MM.1S (cell line): ENCODE data around the gene RXRA.

Experiments used
- DNase-seq: peaks from one replicate; pipeline ENCODE4 v3.0.0-alpha.2; 2015
- H2AFZ ChIP-seq: fragments of 300-600 bp; sonication (generic); 2 replicates; pipeline ENCODE4 v1.6.0; 2016; ENCODE audit warnings: antibody characterized with exemption, low read length
- H3F3A ChIP-seq: fragments of 300-600 bp; sonication (generic); 2 replicates; pipeline ENCODE4 v1.6.1; 2016; ENCODE audit warnings: mild to moderate bottlenecking, antibody characterized with exemption, low read length, moderate library complexity, mixed read lengths; ENCODE audit not compliant: insufficient read depth
- H3K27ac ChIP-seq: fragments of 300-600 bp; sonication (generic); 2 replicates; pipeline ENCODE4 v1.5.1; 2016; ENCODE audit warnings: mild to moderate bottlenecking, low read length
- H3K27me3 ChIP-seq: fragments of 300-600 bp; sonication (generic); replicated peaks from 2 replicates; pipeline ENCODE4 v1.6.0; 2016; ENCODE audit warnings: low read length; ENCODE audit not compliant: insufficient read depth
- H3K36me3 ChIP-seq: fragments of 300-600 bp; sonication (generic); replicated peaks from 2 replicates; pipeline ENCODE4 v1.6.1; 2016; ENCODE audit warnings: mild to moderate bottlenecking, low read length, mixed read lengths; ENCODE audit not compliant: insufficient read depth
- H3K4me1 ChIP-seq: fragments of 300-600 bp; sonication (generic); 2 replicates; pipeline ENCODE4 v1.6.1; 2016; ENCODE audit warnings: low read length, mixed read lengths
- H3K4me2 ChIP-seq: fragments of 300-600 bp; sonication (generic); 2 replicates; pipeline ENCODE4 v1.6.0; 2016; ENCODE audit warnings: low read depth, low read length
- H3K4me3 ChIP-seq: fragments of 300-600 bp; sonication (generic); 2 replicates; pipeline ENCODE4 v1.5.1; 2016; ENCODE audit warnings: low read length, mixed read lengths
- H3K79me2 ChIP-seq: fragments of 300-600 bp; sonication (generic); 2 replicates; pipeline ENCODE4 v1.6.1; 2016; ENCODE audit warnings: mixed run types, low read length, mixed read lengths
- H3K9ac ChIP-seq: fragments of 300-600 bp; sonication (generic); 2 replicates; pipeline ENCODE4 v1.6.1; 2016; ENCODE audit warnings: low read length, mixed read lengths
- H3K9me2 ChIP-seq: fragments of 300-600 bp; sonication (generic); replicated peaks from 2 replicates; pipeline ENCODE4 v1.6.1; 2016; ENCODE audit warnings: mild to moderate bottlenecking, low read length, mixed read lengths; ENCODE audit not compliant: insufficient read depth
- H3K9me3 ChIP-seq: fragments of 300-600 bp; sonication (generic); replicated peaks from 2 replicates; pipeline ENCODE4 v1.6.1; 2016; ENCODE audit warnings: mild to moderate bottlenecking, low read length, mixed read lengths; ENCODE audit not compliant: insufficient read depth
- H4K20me1 ChIP-seq: fragments of 300-600 bp; sonication (generic); 2 replicates; pipeline ENCODE4 v1.6.1; 2016; ENCODE audit warnings: mild to moderate bottlenecking, low read length, moderate library complexity, mixed read lengths; ENCODE audit not compliant: insufficient read depth
- EZH2 ChIP-seq: fragments of 300-600 bp; sonication (generic); optimal IDR thresholded peaks from 2 replicates; pipeline ENCODE3; 2017; ENCODE audit warnings: low read depth, mild to moderate bottlenecking, antibody characterized with exemption, low read length, mixed read lengths
- EZH2phosphoT487 ChIP-seq: fragments of 300-600 bp; sonication (generic); IDR thresholded peaks from 2 replicates; pipeline ENCODE4 v1.6.1; 2018; ENCODE audit warnings: antibody characterized with exemption, low read length
- TF ChIP-seq, protein P1 (sequence below): fragments of 300-600 bp; sonication (generic); IDR thresholded peaks from 2 replicates; pipeline ENCODE4 v1.5.1; 2016; ENCODE audit warnings: antibody characterized with exemption, low read length, mixed read lengths

The RXRA gene

DNA sequence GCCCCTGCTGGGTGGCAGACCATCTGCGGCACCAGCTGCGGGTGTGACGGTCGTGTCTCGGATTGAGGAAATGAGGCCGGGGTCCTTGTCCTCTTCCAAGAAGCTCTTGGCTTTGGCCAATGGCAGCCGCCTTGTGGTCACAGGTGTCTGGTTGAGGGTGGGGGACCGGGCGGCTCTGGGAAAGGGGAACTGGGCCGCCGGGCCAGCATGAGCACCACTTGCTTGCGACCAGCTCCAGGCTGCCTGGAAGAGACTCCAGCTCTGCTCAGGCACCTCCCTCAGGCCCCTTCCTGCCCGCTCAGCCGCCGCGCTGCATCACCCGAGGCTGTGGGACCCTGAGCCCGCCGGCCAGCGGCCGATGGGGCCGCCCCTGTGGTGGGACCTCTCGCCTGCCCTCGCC is 59.7 kb downstream of the RXRA start:
- Histone ChIP-seq H3K27ac (no peak overlapping the region), H3K9me3 (no peaks in the 10 kb centered on the region), H3K36me3 (no peaks in the 10 kb centered on the region), H3F3A (no peaks in the 10 kb centered on the region), H3K4me2 (no peak overlapping the region), H4K20me1 (no peaks in the 10 kb centered on the region), H3K9me2 (no peaks in the 10 kb centered on the region), H3K79me2 (peaks cover 3% of the 10 kb centered on the region; the same call in 1 of the 2 replicates), H3K4me1 (peaks cover 5% of the 10 kb centered on the region), H3K4me3 (no peak overlapping the region), H3K27me3 (no peaks in the 10 kb centered on the region), H2AFZ (no peak overlapping the region), H3K9ac (no peak overlapping the region)
- no peak for DNase-seq
- TF ChIP-seq EZH2phosphoT487, result no peak
- TF ChIP-seq, protein P1, sequence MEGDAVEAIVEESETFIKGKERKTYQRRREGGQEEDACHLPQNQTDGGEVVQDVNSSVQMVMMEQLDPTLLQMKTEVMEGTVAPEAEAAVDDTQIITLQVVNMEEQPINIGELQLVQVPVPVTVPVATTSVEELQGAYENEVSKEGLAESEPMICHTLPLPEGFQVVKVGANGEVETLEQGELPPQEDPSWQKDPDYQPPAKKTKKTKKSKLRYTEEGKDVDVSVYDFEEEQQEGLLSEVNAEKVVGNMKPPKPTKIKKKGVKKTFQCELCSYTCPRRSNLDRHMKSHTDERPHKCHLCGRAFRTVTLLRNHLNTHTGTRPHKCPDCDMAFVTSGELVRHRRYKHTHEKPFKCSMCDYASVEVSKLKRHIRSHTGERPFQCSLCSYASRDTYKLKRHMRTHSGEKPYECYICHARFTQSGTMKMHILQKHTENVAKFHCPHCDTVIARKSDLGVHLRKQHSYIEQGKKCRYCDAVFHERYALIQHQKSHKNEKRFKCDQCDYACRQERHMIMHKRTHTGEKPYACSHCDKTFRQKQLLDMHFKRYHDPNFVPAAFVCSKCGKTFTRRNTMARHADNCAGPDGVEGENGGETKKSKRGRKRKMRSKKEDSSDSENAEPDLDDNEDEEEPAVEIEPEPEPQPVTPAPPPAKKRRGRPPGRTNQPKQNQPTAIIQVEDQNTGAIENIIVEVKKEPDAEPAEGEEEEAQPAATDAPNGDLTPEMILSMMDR, result no peak
- no peak for TF ChIP-seq EZH2

DNA sequence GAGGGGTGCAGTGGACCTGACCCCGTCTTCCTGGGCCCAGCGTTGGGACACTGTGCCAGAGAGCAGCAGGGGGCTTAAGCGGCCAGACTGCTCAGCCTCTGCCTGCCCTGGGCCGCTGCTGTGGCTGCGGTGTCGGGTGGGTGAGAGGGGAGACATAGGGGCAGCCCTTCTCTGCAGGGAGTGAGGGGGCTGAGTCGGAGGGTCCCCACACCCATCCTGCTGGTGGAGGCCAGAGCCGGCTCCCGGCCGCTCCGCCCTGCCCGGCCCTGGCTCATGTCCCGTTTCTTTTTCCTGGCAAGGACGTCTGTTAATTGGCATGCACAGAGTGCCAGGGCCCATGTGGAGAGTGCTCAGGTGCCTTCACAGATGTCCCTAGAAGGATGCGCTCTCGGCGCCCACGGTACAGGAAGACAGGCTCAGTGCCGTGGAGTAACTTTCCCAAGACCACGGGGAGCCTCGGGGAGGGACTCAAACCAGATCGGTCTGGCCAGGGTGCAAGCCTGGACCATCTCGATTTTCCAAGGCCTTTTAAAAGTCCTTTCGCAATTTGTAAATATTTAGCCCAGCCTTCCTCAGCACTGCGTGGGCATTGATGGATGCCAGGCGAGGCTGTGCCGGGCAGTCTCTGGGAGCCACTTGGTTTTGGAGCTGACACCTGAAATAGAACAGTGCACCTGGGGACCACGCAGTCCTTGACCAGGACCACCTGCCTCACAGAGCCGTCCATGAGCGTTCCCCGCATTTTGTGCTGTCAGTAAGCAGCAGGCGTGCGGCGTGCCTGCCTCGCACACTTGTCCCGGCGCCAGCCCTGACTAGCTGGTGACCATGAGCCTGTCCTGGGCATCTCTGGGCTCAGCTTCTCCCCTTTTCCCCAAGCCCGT is 60.9 kb downstream of the RXRA start:
- no peak for TF ChIP-seq EZH2
- TF ChIP-seq, protein P1, result no peak
- TF ChIP-seq EZH2phosphoT487, result no peak
- no peaks in the 10 kb centered on the region for H3K27me3 ChIP-seq
- no peaks in the 10 kb centered on the region for H4K20me1 ChIP-seq
- no peak overlapping the region for H3K4me3 ChIP-seq
- H3K4me1 ChIP-seq, result peaks cover 8% of the 10 kb centered on the region
- H3K9me3 ChIP-seq, result no peaks in the 10 kb centered on the region
- H3F3A ChIP-seq, result no peaks in the 10 kb centered on the region
- no peak overlapping the region for H2AFZ ChIP-seq
- no peak overlapping the region for H3K27ac ChIP-seq
- no peaks in the 10 kb centered on the region for H3K36me3 ChIP-seq
- no peak overlapping the region for H3K9ac ChIP-seq
- no peaks in the 10 kb centered on the region for H3K9me2 ChIP-seq
- peaks cover 5% of the 10 kb centered on the region; the same call in 1 of the 2 replicates for H3K79me2 ChIP-seq
- H3K4me2 ChIP-seq, result no peak overlapping the region
- no peak for DNase-seq

DNA sequence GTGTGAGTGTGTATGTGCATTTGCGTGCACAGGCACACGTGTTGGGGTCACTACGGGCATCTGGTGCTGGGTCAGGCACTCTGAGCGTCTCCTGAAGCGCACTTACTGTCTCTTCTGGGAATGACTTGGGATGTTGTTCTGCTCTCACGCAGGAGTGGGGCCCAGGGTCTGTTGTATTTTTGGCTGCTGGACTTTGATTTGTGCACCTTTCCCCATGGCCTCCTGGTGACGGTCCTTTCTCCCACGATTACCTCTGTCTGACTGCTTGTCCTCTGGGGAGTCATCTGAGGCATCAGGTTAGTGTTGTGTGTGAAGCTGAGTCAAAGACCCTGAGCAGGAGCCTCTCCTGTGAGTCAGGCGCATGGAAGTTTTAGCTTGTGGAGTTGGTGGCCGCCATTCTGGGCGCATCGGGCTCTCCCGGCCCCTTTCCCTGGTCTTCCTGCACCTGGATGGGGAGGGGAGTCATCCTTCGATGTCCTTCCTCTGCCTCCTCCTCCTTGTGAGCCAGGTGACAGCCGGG is 62.1 kb downstream of the RXRA start:
- TF ChIP-seq, protein P1, result no peak
- no peak for TF ChIP-seq EZH2
- TF ChIP-seq EZH2phosphoT487, result no peak
- H3K27me3 ChIP-seq, result no peaks in the 10 kb centered on the region
- H3K4me2 ChIP-seq, result no peak overlapping the region
- no peaks in the 10 kb centered on the region for H3K36me3 ChIP-seq
- DNase-seq, result no peak
- peaks cover 8% of the 10 kb centered on the region for H3K4me1 ChIP-seq
- H3K27ac ChIP-seq, result no peak overlapping the region
- H3K9me3 ChIP-seq, result no peaks in the 10 kb centered on the region
- no peaks in the 10 kb centered on the region for H3F3A ChIP-seq
- H3K79me2 ChIP-seq, result peaks cover 15% of the 10 kb centered on the region; the same call in 1 of the 2 replicates
- H2AFZ ChIP-seq, result no peak overlapping the region
- H4K20me1 ChIP-seq, result no peaks in the 10 kb centered on the region
- H3K9ac ChIP-seq, result no peak overlapping the region
- no peaks in the 10 kb centered on the region for H3K9me2 ChIP-seq
- no peak overlapping the region for H3K4me3 ChIP-seq
